Prostate gland (tissue), 2 donors: ENCODE results near the gene TEX14. TPM values are rescaled to one million over a fixed set of nuclear protein-coding genes. Genes with fewer than 3 reads are reported as not detected.
A peak's percentile ranks its signal among the peaks of the same experiment; 100 is the strongest.
"Not testable (repeated sequence)": the region's sequence is repeated elsewhere in the genome, so short reads cannot be mapped to it uniquely, and the experiment has no call there.

Experiments
- DNase-seq: peaks from one replicate; pipeline ENCODE4 v3.0.0-alpha.2; 2019; ENCODE audit warnings: low spot score
- H3K27ac ChIP-seq, 2 donors: fragments of 200-600 bp; sonication (generic); 2 replicates each; pipeline ENCODE4 v1.5.1; 2017 to 2019
- H3K27me3 ChIP-seq: fragments of 200-600 bp; sonication (generic); replicated peaks from 2 replicates; pipeline ENCODE4 v1.5.1; 2019; ENCODE audit not compliant: insufficient read depth
- H3K36me3 ChIP-seq, 2 donors: fragments of 200-600 bp; sonication (generic); 1 replicate in 1 of 2; 2 replicates in 1 of 2; pipeline versions ENCODE4 v1.5.1 to v1.8.1; 2017 to 2019
- H3K4me1 ChIP-seq: fragments of 200-600 bp; sonication (generic); replicated peaks from 2 replicates; pipeline ENCODE4 v1.5.1; 2019
- H3K4me3 ChIP-seq, 2 donors: fragments of 200-600 bp; sonication (generic); 2 replicates each; pipeline ENCODE4 v1.5.1; 2017 to 2019
- H3K9me3 ChIP-seq: fragments of 200-600 bp; sonication (generic); 2 replicates; pipeline ENCODE4 v1.5.1; 2017
- POLR2A ChIP-seq: fragments of 450-650 bp; IDR thresholded peaks from one replicate; pipeline ENCODE4 v1.6.1; 2016; ENCODE audit warnings: antibody characterized with exemption, mild to moderate bottlenecking
- POLR2AphosphoS5 ChIP-seq: sonication (generic); formaldehyde crosslinking; IDR thresholded peaks from one replicate; pipeline ENCODE4 v1.6.1; 2017; ENCODE audit warnings: antibody characterized with exemption
- WGBS: methylation state at CpG from one replicate; pipeline ENCODE4 v1.1.5; 2018; 5-methylcytosine and 5-hydroxymethylcytosine counted together
- intact Hi-C: fragments of 100-400 bp; cut with DNase I; formaldehyde crosslinking; loops from one replicate; pipeline ENCODE4 v1.14.2; 2022
- total RNA-seq, 2 donors: library from RNA; depleted of rRNA; stranded (reverse); fragments of >200 nt; gene quantifications; one replicate each; pipeline ENCODE4 v1.1.0, GENCODE V29; 2016
- TF ChIP-seq, protein P1 (sequence below), 4 experiments: fragments of 200-600 bp in 2 of 4; fragments of 450-650 bp in 2 of 4; sonication (generic) in 2 of 4; IDR thresholded peaks; 1 replicate in 3 of 4; 2 replicates in 1 of 4; pipeline ENCODE4 v1.5.1; 2016 to 2019; ENCODE audit warnings: antibody characterized with exemption in 4 of 4, mild to moderate bottlenecking in 2 of 4, moderate library complexity in 2 of 4

The TEX14 gene
- total RNA-seq, 2 donors from 2014 or later: 0.50 to 14.3 TPM

DNA sequence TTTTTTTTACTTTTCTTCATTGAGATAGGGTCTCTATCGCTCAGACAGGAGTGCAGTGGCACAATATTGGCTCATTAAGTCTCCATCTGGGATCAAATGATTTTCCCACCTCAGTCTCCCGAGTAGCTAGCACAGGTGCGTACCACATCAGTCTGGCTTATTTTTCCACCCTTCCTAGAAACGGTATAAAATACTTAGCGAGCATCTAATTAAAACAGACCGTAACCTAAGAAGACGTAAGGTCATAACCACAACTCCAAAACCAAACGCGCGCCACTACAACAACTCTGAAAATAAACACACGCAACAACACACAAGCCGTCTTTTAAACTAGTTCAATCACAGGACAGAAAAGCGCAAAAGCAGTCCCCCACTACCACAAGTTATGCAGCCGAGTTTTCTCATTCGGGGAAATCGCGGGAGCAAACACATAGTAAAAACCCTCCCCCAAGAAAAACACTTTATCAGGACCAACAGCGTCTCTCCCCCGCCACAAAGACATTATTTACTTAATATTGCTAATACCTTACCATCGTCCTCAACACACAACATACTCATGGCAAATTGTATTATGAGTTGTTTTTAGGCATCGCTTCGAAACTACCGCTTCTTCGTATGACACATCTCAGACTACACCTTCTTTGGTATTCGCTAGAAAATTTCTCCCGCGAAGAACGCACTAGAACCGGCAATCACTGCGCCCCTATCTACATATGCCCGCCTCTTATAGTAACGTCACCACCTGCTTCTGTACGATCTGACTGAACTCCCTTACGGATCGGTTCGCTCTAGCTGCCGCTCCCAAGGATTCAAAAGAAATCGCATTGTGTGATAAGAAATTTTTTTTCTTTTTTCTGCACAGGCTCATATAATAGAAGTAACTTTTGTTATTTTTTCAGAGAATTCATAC lies 32.8 kb downstream of the TEX14 start:
- Histone ChIP-seq H3K4me3 (peak overlapping the region; percentile 21 to 26), H3K27ac (peak overlapping the region; percentile 82 to 86), H3K4me1 (no peaks in the 10 kb centered on the region), H3K36me3 (no peaks in the 10 kb centered on the region), H3K27me3 (no peaks in the 10 kb centered on the region), H3K9me3 (no peaks in the 10 kb centered on the region)
- intact Hi-C loops: loop anchor here (2.0 kb wide), 1 partner anchor 28 kb away; no protein-coding TSS in a partner anchor
- peak; percentile 70 for DNase-seq
- 1% methylated on average over 38 of the region's 38 CpGs for WGBS
- TF ChIP-seq, protein P1, sequence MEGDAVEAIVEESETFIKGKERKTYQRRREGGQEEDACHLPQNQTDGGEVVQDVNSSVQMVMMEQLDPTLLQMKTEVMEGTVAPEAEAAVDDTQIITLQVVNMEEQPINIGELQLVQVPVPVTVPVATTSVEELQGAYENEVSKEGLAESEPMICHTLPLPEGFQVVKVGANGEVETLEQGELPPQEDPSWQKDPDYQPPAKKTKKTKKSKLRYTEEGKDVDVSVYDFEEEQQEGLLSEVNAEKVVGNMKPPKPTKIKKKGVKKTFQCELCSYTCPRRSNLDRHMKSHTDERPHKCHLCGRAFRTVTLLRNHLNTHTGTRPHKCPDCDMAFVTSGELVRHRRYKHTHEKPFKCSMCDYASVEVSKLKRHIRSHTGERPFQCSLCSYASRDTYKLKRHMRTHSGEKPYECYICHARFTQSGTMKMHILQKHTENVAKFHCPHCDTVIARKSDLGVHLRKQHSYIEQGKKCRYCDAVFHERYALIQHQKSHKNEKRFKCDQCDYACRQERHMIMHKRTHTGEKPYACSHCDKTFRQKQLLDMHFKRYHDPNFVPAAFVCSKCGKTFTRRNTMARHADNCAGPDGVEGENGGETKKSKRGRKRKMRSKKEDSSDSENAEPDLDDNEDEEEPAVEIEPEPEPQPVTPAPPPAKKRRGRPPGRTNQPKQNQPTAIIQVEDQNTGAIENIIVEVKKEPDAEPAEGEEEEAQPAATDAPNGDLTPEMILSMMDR (IDR thresholded peaks at IDR 0.05): peak in 2 of 4 experiments; percentile 51 to 62
- TF ChIP-seq POLR2AphosphoS5 (peak; percentile 100), POLR2A (peak; percentile 93)

DNA sequence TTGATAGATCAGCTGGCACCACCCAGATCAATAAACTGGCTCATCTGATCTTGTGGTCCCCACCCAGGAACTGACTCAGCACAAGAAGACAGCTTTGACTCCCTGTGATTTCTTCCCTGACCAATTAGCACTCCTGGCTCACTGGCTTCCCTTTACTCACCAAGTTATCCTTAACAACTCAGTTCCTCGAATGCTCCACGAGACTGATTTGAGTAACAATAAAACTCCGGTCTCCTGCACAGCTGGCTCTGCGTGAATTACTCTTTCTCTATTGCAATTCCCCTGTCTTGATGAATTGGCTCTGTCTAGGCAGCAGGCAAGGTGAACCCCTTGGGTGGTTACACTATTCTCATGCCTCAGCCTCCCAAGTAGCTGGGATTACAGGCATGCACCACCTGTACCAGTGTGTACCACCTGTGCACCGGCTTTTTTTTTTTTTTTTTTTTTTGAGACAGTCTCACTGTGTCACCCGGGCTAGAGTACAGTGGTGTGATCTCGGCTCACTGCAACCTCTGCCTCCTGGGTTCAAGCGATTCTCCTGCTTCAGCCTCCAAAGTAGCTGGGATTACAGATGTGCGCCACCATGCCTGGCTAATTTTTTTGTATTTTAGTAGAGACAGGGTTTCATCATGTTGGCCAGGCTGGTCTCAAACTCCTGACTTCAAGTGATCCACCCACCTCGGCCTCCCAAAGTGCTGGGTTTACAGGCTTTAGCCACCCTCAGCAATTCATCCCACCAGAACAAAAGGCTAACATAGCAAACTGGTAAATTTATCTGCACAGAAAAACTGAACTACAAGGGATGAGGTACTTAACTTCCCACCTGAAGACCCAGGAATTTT lies 33.7 kb downstream of the TEX14 start:
- H3K9me3 ChIP-seq, H3K36me3 ChIP-seq, H3K27me3 ChIP-seq, H3K4me1 ChIP-seq, DNase-seq: not testable (repeated sequence)
- WGBS: 61% methylated on average over 10 of the region's 10 CpGs
- H3K27ac ChIP-seq: peak overlapping the region; percentile 82 to 86
- peak overlapping the region in 1 of 2 donors; percentile 21 for H3K4me3 ChIP-seq
- intact Hi-C loops: loop anchor here (2.0 kb wide), 1 partner anchor 27 kb away; no protein-coding TSS in a partner anchor

DNA sequence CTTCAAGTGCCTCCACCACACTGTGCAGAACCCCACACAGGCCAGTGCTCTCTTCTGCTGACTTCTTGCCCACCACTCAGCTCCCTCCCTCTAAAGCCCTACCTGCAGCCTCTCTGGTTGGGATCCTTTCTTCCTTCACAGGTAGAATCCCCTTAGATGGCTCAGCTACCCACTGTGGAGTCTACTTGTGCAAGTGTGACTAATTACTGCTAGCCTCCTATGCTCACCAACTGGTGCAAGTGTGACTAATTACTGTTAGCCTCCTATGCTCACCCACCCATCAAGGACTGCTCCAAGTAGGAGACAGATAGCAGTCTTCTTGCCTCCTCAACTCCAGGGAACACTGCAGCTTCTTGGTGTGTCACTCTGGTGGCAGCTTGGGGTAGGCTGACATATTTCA lies 43.6 kb downstream of the TEX14 start:
- DNase-seq: no peak
- Histone ChIP-seq H3K27ac (no peak overlapping the region), H3K36me3 (no peaks in the 10 kb centered on the region), H3K4me3 (no peak overlapping the region), H3K27me3 (no peaks in the 10 kb centered on the region), H3K4me1 (no peaks in the 10 kb centered on the region), H3K9me3 (no peaks in the 10 kb centered on the region)
- intact Hi-C loops: no loop called here
- TF ChIP-seq POLR2A (no peak), POLR2AphosphoS5 (no peak)
- TF ChIP-seq, protein P1 (IDR thresholded peaks at IDR 0.05): no peak

DNA sequence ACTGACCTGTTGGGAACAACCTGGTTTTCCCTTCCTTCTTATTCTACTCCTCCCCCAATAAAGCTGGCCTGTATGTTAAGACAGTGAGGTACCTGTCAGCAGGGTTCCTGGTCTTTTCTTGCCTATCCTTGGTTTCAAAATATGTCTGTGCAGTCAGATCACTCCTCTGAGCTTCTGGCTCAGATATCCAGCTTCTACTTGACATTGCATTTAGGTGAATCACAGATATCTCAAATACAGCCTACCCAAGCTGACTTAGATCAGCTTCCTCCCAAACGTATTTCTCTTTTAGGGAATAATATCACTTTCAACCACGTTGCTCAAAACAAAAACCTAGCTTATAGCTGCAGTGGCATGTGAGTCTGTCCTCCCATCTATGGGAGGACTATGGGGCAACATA lies 48.7 kb downstream of the TEX14 start:
- H3K27ac ChIP-seq: no peak overlapping the region
- WGBS: 73% methylated on average over 2 of the region's 2 CpGs
- TF ChIP-seq, protein P1 (IDR thresholded peaks at IDR 0.05): no peak
- TF ChIP-seq POLR2AphosphoS5 (no peak), POLR2A (no peak)
- DNase-seq: no peak
- H3K4me3 ChIP-seq: no peak overlapping the region
- H3K9me3 ChIP-seq: no peaks in the 10 kb centered on the region
- H3K36me3 ChIP-seq: no peaks in the 10 kb centered on the region
- no peaks in the 10 kb centered on the region for H3K27me3 ChIP-seq
- intact Hi-C loops: no loop called here
- H3K4me1 ChIP-seq: no peaks in the 10 kb centered on the region

DNA sequence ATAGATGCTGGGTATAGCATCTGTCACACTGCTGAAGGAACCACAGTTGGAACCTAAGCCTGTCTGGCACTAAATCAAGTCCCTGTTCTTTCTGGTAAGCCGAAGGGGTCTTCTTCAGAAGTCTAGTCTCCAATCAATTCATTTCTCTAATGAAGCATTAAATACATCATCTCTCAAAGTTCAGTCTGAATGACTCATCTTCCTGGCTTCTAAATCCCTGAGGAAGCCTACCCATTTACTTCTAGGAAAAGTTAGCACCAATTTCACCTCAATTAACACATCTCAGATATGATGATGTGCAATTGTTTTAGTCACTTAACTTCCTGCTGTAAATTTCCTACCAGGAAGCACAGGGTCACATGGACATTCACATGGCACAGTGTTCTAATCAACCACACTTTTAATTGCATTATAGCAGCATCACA lies 49.9 kb downstream of the TEX14 start:
- WGBS: 72% methylated on average over 1 of the region's 1 CpG
- no peaks in the 10 kb centered on the region for H3K27me3 ChIP-seq
- H3K9me3 ChIP-seq: no peaks in the 10 kb centered on the region
- H3K36me3 ChIP-seq: no peaks in the 10 kb centered on the region
- H3K27ac ChIP-seq: no peak overlapping the region
- intact Hi-C loops: no loop called here
- H3K4me1 ChIP-seq: no peaks in the 10 kb centered on the region
- TF ChIP-seq, protein P1 (IDR thresholded peaks at IDR 0.05): no peak
- no peak for TF ChIP-seq POLR2A
- TF ChIP-seq POLR2AphosphoS5: no peak
- H3K4me3 ChIP-seq: no peak overlapping the region
- DNase-seq: no peak
